Left ventricle myocardium inferior (tissue), 1 donor: ENCODE results near the gene SHISA7. TPM values are rescaled to one million over a fixed set of nuclear protein-coding genes. Genes with fewer than 3 reads are reported as not detected.
"Not testable (repeated sequence)": the region's sequence is repeated elsewhere in the genome, so short reads cannot be mapped to it uniquely, and the experiment has no call there.

Experiments used
- DNase-seq: peaks from one replicate; pipeline ENCODE4 v3.0.0-alpha.2; 2020
- H3K27ac ChIP-seq: fragments of 200-600 bp; replicated peaks from 2 replicates; pipeline ENCODE4 v1.8.0; 2021
- H3K27me3 ChIP-seq: fragments of 200-600 bp; 2 replicates; pipeline ENCODE4 v1.8.0; 2021; ENCODE audit warnings: low read depth
- H3K36me3 ChIP-seq: fragments of 200-600 bp; 2 replicates; pipeline ENCODE4 v1.8.0; 2021
- H3K4me1 ChIP-seq: fragments of 200-600 bp; 2 replicates; pipeline ENCODE4 v1.8.0; 2021
- H3K4me3 ChIP-seq: fragments of 200-600 bp; 2 replicates; pipeline ENCODE4 v1.8.0; 2021; ENCODE audit warnings: mild to moderate bottlenecking, moderate library complexity
- H3K9me3 ChIP-seq: fragments of 200-600 bp; replicated peaks from 2 replicates; pipeline ENCODE4 v1.8.0; 2021
- intact Hi-C: fragments of 100-400 bp; cut with micrococcal nuclease; formaldehyde crosslinking; loops from one replicate; pipeline ENCODE4 v1.11.0; 2022
- total RNA-seq: library from RNA; stranded (reverse); fragmentation: NEBNext Ultra II Directional; extraction: Animal tissue kit (Norgen Biotek cat#: 25700); gene quantifications from one replicate; pipeline ENCODE4 v1.2.1, GENCODE V29; 2021
- TF ChIP-seq, protein P1 (sequence below): fragments of 200-600 bp; IDR thresholded peaks from 2 replicates; pipeline ENCODE4 v1.8.0; 2021; ENCODE audit warnings: antibody characterized with exemption, mild to moderate bottlenecking, borderline replicate concordance
- donor health status: DM: no; HTN: yes; CAD: no; lungs with severe emphysema.

SHISA7 gene
- total RNA-seq, 1 donor from 2014 or later, result not detected

DNA sequence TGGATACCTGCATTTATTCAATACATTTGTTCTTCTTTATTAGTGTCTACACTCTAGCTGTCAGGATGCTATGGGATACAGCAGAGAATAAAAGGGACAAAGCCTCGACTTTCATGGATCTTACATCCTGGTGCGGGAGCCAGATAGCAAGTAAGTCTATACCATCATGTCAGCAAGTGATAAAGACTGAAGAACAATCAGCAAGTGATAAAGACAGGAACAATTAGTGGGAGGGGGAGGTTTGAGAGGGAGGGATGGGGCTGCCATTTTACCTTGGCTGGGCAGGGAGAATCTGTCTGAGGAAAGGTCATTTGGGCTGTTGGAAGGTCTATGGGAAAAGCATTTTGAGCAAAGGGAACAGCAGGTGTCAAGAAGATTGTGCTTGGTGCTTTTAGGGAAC is 32.9 kb downstream of the SHISA7 start:
- intact Hi-C loops, result no loop called here
- TF ChIP-seq, protein P1, sequence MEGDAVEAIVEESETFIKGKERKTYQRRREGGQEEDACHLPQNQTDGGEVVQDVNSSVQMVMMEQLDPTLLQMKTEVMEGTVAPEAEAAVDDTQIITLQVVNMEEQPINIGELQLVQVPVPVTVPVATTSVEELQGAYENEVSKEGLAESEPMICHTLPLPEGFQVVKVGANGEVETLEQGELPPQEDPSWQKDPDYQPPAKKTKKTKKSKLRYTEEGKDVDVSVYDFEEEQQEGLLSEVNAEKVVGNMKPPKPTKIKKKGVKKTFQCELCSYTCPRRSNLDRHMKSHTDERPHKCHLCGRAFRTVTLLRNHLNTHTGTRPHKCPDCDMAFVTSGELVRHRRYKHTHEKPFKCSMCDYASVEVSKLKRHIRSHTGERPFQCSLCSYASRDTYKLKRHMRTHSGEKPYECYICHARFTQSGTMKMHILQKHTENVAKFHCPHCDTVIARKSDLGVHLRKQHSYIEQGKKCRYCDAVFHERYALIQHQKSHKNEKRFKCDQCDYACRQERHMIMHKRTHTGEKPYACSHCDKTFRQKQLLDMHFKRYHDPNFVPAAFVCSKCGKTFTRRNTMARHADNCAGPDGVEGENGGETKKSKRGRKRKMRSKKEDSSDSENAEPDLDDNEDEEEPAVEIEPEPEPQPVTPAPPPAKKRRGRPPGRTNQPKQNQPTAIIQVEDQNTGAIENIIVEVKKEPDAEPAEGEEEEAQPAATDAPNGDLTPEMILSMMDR, result no peak
- Histone ChIP-seq H3K4me1 (peaks cover 21% of the 10 kb centered on the region), H3K36me3 (peaks cover 7% of the 10 kb centered on the region), H3K27me3 (no peaks in the 10 kb centered on the region), H3K4me3 (no peak overlapping the region), H3K9me3 (no peaks in the 10 kb centered on the region), H3K27ac (no peak overlapping the region)
- no peak for DNase-seq

DNA sequence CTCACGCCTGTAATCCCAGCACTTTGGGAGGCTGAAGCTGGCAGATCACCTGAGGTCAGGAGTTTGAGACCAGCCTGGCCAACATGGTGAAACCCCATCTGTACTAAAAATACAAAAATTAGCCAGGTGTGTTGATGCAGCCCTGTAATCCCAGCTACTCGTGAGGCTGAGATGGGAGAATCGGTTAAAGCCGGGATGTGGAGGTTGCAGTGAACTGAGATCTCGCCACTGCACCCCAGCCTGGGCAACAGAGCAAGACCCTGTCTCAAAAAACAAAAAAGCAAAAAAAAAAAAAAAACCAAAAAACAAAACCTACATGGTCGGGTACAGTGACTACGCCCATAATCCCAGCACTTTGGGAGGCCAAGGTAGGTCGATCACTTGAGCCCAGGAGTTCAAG is 33.9 kb downstream of the SHISA7 start:
- H3K9me3 ChIP-seq, intact Hi-C loops, H3K27ac ChIP-seq, H3K27me3 ChIP-seq, H3K4me3 ChIP-seq, H3K36me3 ChIP-seq, DNase-seq: not testable (repeated sequence)
- H3K4me1 ChIP-seq, result peaks cover 21% of the 10 kb centered on the region

DNA sequence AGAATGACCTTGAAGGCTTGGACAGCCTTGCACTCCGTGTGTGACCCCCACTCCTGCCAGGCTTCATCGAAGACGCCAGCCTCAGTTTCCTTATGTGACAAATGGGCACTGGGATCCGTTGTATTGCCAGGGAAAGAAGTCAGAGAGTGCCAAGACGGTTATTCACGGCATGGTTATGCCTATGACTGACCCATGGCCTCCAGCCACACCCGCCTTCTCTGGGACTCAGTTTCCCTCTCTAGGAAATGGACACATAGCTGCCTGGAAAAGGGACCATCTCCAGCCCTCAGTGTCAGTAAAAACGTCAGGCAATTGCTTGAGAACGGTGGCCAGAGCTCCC is 34.6 kb downstream of the SHISA7 start:
- TF ChIP-seq, protein P1, result no peak
- peak overlapping the region; percentile 98 for H3K4me3 ChIP-seq
- peak overlapping the region; percentile 97 for H3K27ac ChIP-seq
- no peak for DNase-seq
- peaks cover 14% of the 10 kb centered on the region for H3K36me3 ChIP-seq
- no peaks in the 10 kb centered on the region for H3K9me3 ChIP-seq
- H3K4me1 ChIP-seq, result peaks cover 21% of the 10 kb centered on the region
- no peaks in the 10 kb centered on the region for H3K27me3 ChIP-seq
- intact Hi-C loops, result no loop called here

DNA sequence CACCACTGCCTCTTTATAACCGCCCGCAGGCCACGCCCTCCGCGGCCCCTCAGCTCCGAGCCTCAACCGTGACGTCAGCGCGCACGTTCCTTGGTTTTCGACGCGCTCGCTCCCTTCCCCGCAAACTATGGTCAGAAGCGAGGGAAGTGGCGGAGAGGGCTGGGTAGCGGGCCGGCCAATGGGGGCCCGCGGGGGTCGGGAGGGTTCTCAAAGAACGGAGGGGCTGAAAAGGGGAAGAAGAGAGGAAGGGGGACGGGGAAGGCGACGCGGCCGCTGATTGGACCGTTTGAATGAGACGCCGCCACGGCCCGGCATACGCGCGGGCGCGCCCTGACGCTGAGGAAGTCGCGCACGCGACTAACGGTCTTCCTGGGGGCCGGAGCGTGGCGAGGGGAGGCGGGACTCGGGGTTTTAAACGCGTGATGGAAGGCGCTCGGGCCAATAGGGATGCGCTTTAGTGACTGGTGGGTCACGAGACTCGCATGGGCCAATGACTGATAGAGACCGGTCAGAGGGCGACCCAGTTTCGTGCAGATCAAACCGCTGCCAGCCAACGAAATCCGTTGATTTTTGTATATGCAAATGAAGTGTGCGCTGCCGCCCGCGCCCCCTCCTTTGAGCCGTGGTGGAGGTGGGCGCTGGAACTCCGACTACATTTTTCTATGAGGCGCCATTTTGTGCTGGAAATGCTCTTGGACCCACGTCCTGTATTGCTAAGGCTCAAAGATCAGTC is 35.1 kb downstream of the SHISA7 start:
- Histone ChIP-seq H3K27me3 (no peaks in the 10 kb centered on the region), H3K4me1 (peaks cover 21% of the 10 kb centered on the region), H3K36me3 (peaks cover 19% of the 10 kb centered on the region), H3K27ac (peak overlapping the region; percentile 97), H3K9me3 (no peaks in the 10 kb centered on the region), H3K4me3 (peak overlapping the region; percentile 98)
- TF ChIP-seq, protein P1, result no peak
- intact Hi-C loops, result no loop called here
- peak; percentile 99 for DNase-seq

DNA sequence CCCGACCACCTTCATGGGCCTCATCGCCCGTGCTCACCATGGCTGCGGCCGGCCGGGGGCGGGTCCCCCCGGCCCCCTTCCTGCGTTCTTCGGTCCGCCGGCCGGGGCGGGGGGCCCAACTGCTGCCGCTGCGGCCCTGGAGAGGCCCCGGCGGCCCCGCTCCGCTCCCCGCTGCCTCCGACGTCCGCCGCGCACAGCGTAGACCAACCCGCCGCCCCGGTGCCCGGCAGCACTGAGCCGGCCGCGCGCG is 35.6 kb downstream of the SHISA7 start, which contains the start of gene UBE2S:
UBE2S (minus strand) TSS at position 239 of the 250 bp plus-strand sequence; CDS start at position 40, 199 bp downstream.
- Histone ChIP-seq H3K4me1 (peaks cover 21% of the 10 kb centered on the region), H3K36me3 (peaks cover 24% of the 10 kb centered on the region), H3K4me3 (peak within 1 kb of the TSS; percentile 98), H3K27ac (peak within 1 kb of the TSS; percentile 97)
- TF ChIP-seq, protein P1, result peak; percentile 14
- H3K27me3 ChIP-seq, H3K9me3 ChIP-seq, DNase-seq, intact Hi-C loops: not testable (repeated sequence)

DNA sequence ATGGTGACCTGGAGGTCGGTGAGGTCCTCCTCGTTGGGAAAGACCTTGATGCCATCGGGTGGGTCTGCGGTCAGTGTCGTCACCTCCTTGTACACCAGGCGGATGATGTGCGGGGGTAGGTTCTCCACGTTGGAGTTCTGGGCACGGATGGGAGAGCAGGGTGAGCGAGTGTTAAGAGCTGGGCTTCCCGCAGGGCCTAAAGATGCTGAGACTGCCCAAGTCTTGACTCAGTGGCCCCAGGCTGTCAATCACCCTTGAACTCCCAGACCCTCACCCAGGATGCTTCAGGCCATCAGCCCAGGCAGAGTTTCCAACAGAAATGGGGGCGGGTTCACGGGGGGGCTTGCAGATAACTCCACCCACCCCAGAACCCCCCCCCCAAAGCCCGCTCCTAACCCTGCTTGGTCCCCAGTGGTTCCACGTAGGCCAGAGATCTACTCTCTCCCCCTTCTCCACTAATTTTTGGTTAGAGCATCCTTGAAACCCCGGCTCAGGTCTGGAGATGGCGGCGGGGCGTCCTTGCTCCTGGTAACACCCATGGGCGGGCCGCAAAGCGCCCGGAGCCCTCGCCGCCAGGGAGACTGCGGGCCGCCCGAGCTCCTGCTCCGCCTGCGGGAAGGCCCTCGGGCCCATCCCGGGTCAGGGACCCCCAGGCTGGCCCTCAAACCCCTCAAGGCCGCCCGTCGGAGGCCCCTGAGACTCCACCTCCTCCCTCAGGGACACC is 36.1 kb downstream of the SHISA7 start:
- no peaks in the 10 kb centered on the region for H3K9me3 ChIP-seq
- peaks cover 21% of the 10 kb centered on the region for H3K4me1 ChIP-seq
- TF ChIP-seq, protein P1, result no peak
- intact Hi-C loops, result no loop called here
- no peaks in the 10 kb centered on the region for H3K27me3 ChIP-seq
- peak overlapping the region; percentile 98 for H3K4me3 ChIP-seq
- DNase-seq, result peak; percentile 34
- H3K27ac ChIP-seq, result peak overlapping the region; percentile 97
- H3K36me3 ChIP-seq, result peaks cover 29% of the 10 kb centered on the region
